GM19351 (cell line): Measurements from ENCODE around the gene CCDC63.
"Not testable (repeated sequence)": the region's sequence is repeated elsewhere in the genome, so short reads cannot be mapped to it uniquely, and the experiment has no call there.

Experiments
- ATAC-seq: cut with Tn5 transposase; IDR thresholded peaks from one replicate; pipeline ENCODE4 v1.9.1; 2021; ENCODE audit warnings: mild to moderate bottlenecking, moderate library complexity; ENCODE audit not compliant: unreplicated experiment

Gene CCDC63

GRCh38 chr12:110844131-110844530, 2.7 kb upstream of the CCDC63 start:
- no peak for ATAC-seq

DNA sequence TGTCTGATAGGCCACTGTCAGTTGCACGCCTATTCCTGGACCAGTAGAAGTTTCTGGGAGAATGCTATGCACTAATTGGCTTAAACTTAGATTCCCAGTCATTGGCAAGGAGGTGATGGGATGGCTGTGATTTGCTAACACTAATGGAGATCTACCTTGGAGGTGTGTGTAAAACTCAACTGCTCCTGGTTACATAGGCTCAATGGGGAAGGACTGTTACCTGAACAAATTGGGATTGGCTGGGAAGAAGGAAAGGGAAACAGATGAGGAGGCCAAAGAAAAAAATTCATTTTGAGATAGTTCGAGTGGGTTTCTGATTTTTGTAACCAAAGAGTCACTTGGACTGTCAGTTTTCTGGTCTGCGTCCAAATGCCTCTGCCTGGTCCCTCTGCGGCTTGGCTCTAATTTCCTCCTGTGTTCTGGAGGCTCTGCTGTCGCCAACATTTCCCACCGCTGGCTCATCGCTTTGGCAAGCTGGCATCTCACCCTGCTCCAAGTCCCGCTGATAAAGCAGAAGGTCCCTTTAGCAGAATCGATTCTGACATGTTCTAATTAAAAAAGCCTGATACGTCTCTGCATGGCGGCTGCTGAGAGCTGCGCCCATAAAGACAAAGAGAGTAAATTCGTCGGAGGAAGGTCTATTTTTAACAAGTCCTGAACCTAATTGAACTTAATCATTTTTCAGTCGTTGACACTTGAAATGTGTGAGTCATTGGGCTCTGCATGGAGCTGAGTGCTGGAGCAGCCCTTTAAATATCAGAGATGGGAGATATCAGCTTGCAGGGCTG, 2.0 kb upstream of the CCDC63 start:
- ATAC-seq, result no peak

- no peak for ATAC-seq
These were observed 1.5 kb upstream of the CCDC63 start for GRCh38 chr12:110845339-110845682.

GRCh38 chr12:110848314-110848923, 1.6 kb downstream of the CCDC63 start:
- no peak for ATAC-seq

DNA sequence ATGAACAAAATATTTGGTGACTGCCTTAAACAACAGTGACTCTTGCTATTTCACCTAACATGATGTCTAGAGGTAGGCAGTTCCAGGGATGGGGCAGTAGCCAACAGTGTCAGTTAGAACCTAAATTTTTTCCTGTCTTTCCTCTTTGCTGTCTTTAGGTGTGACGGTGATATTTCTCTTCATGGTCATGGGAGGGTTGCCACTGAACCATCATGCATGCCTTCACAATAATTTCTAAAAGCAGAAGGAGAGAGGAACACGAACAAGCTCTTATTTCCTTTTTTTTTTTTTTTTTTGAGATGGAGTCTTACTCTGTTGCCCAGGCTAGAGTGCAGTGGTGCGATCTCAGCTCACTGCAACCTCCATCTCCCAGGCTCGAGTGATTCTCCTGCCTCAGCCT, 2.4 kb downstream of the CCDC63 start:
- no peak for ATAC-seq

- no peak for ATAC-seq
These were observed 3.1 kb downstream of the CCDC63 start for GRCh38 chr12:110849748-110850403.

GRCh38 chr12:110850762-110851161, 4.0 kb downstream of the CCDC63 start:
- ATAC-seq, result no peak

DNA sequence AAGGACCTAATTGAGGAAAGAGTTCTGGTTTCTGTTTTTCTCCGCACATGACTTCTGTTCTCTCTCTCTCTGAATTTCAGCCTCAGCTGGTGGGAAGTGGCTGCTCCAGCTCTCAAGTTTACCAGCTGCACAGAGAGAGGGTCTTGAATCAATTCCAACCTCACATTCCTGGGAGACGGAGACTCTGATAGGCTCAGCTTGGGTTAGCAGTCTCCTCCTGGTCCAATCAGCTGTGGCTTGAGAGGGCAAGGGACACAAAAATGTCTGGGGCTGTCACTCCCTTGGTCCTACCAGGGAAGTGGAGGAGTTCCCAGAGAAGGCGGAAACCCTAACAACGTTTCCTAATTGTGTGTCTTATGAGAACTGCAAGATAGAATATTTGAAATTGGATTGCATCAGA, 7.0 kb downstream of the CCDC63 start:
- ATAC-seq, result no peak

DNA sequence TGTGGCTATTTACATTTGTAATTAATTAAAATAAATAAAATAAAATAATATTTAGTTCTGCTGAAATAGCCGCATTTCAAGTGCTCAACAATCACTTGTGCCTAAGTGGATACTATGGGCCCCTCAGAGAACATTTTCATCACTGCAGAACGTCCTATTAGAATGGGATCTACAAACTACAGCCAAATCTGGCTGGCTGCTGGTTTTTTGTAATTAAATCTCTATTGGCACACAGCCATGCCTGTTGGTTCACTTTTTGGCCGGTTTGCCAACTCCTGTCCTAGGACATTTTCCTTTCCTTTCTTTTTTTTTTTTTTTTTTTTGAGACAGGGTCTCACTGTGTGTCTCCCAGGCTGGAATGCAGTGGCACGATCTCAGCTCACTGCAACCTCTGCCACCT, 9.8 kb downstream of the CCDC63 start:
- no peak for ATAC-seq

DNA sequence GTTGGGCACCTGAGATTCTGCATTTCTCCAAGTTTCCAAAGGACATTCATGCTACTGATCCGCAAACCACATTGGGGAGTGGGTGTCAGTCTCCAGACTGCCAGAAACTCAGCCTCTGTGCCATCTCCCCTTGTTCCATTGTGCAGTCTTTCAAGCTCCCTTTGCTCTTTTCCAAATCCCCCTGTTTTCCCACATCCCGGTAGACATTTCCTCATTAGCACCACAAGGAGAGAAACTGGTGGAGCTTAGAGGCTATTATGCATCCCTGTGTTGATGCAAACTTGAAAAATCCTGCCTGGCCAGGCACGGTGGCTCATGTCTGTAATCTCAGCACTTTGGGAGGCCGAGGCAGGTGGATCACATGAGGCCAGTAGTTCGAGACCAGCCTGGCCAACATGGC, 10.7 kb downstream of the CCDC63 start:
- ATAC-seq, result no peak

- ATAC-seq, result not testable (repeated sequence)
These were observed 11.2 kb downstream of the CCDC63 start for GRCh38 chr12:110857954-110858353.

- no peak for ATAC-seq
These were observed 12.1 kb downstream of the CCDC63 start for GRCh38 chr12:110858848-110859247.

DNA sequence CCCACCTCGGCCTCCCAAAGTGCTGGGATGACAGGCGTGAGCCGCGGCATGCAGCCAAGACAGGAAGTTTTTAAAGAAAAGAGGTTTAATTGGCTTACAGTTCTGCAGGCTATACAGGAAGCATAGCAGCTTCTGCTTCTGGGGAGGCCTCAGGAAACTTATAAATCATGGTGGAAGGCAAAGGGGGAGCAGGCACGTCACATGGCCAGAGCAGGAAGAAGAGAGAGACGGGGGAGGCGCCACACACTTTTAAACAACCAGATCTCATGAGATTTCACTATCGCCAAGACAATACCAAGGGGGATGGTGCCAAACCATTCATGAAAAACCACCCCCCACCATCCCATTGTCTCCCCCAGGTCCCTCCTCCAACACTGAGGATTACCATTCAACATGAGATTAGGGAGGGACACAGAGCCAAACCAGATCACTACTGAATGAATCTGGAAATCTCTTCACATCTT, 14.1 kb downstream of the CCDC63 start:
- ATAC-seq, result no peak

DNA sequence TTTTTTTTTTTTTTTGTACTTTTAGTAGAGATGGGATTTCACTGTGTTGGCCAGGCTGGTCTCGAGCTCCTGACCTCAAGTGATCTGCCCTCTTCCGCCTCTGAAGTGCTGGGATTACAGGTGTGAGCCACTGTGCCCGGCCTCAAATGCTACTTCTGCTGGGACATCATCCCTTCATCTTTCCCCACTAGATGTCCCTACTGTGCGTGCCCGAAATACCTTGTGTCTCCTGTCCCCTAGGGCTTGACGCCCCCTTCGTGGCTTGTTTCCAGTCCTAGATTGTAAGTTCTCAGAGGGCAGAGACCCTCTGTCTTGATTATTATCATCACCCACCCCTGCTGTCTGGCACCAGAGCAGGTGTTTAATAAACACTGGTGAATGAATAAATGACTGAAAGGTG, 14.9 kb downstream of the CCDC63 start:
- no peak for ATAC-seq

DNA sequence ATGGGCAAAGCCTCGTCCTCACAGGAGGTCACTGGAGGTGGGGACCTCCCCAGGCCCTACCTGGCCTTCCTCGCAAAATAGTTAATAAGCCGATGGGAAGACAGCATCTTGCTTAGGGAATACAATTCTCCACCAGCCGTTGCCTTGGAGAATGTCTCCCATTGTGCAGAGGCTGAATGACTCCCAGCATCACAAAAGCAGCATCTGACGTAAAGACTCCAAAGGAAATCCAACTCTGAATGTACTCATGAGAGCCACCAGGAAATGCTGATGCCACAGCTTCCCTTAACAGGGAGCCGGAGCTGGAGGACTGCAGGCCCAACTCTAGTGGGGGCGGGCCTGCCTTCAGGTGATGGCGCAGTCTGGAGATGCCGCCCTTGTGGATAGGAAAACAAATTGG, 15.5 kb downstream of the CCDC63 start:
- no peak for ATAC-seq

DNA sequence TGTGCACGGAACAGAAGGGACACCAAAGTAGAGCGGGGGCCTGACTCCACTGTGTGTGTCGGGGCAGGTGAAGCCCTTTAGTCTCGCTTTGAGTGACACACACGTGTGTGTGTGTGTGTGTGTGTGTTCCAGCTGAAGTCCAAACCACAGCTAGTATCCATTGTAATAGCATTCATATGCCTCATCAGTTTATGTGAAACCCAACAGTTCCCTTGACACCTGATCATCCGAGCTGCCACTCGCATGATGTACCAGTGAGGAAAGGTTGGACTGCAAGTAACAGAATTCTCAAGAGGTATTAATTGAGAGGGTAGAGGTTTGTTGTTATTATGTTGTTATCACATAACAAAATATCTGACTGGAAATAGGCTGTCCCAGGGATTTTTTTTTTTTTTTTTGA, 16.4 kb downstream of the CCDC63 start:
- ATAC-seq, result no peak

DNA sequence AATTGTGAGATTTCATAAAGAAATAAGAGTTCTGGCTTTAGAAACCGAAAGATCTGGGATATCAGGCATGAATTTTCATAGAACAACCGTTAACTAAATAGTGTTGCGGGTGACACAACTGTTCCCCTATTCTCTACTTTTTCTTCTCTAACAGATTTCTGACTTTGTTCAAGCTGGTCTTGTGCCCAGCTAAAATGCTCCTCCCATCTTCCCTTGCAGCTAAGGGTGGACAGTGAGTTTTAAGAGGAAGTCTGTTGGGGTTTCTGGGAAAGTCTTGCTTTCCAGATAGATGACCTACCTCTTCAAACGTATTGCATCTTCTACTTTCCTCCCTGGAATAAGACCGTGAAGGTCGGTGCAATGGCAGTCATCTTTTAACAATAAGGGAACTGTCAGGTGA, 18.7 kb downstream of the CCDC63 start:
- ATAC-seq, result no peak

DNA sequence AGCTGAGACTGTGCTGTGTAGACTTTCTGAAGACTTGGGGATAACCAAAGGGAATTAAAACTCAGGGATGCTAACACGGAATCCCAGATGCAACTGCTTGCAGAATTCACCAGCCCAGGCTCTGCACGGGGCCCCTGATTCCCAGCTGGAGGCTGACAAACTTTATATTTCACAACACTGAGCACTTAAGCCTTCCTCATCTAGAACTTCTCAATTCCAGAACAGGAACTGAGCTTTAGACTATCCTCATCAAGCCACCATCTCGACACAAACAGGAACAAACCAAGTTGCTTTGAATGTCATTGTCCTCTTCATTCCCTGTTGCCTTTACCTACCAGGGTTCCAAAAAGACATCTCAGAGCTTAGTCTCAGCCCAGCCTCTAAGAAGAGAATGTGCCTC, 22.2 kb downstream of the CCDC63 start:
- no peak for ATAC-seq

GRCh38 chr12:110869803-110870202, 23.0 kb downstream of the CCDC63 start:
- no peak for ATAC-seq

DNA sequence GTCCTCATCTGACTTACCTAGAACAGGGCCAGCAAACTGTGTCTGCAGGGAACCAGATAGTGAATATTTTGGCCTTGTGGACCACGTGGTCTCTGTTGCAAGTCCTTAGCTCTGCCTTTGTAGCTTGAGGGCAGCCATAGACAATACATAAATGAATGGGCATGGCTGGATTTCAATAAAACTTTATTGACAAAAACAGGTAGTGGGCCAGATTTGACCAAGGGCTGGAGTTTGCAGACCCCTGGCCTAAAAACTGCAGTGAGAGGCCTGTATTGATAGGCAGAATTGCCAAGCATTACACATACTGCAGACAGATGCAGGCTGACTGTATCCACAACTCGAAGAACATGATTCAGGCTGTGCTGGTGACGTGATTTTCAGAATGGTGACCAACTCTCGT, 25.3 kb downstream of the CCDC63 start:
- no peak for ATAC-seq

- ATAC-seq, result no peak
These were observed 27.6 kb downstream of the CCDC63 start for GRCh38 chr12:110874351-110874750.

DNA sequence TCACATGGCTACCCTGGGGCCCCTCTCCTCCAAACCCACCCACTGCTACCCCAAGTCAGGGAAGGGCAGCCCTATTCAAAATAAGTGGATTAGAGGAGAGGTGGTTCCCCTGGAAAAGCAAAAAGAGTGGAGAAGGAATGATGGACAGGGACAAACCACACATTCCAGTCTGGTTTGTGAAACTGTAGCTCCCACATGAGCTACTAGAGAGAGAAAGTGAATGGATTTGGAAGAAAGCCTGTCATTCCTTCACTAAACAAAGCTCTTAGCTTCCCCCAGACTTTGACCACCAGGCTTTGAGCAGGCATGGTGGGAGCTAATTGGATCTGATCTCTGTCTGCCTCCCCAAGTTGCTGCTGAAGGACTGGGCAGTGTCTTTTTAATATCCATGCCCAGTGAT, 28.0 kb downstream of the CCDC63 start:
- ATAC-seq, result no peak
